Spleen (tissue), 11 donors: ENCODE measurements around the gene MREG. TPM values are rescaled to one million over a fixed set of nuclear protein-coding genes. Genes with fewer than 3 reads are reported as not detected.
"Not testable (repeated sequence)": the region's sequence is repeated elsewhere in the genome, so short reads cannot be mapped to it uniquely, and the experiment has no call there.

ENCODE experiments used
- DNase-seq: peaks from one replicate; pipeline ENCODE4 v3.0.0-alpha.2; 2020
- H3K27ac ChIP-seq, 8 donors: fragments of 200-600 bp; sonication (generic) in 7 of 8; 1 replicate in 4 of 8; 2 replicates in 4 of 8; pipeline versions ENCODE4 v1.5.0 to v1.8.0; 2016 to 2021; ENCODE audit warnings: inconsistent platforms in 4 of 8, mild to moderate bottlenecking in 4 of 8, moderate library complexity in 1 of 8
- H3K27me3 ChIP-seq, 7 donors: fragments of 200-600 bp; sonication (generic) in 6 of 7; replicated peaks in 1 of 7; 1 replicate in 4 of 7; 2 replicates in 3 of 7; pipeline versions ENCODE4 v1.5.0 to v1.8.0; 2016 to 2021; ENCODE audit warnings: inconsistent platforms in 3 of 7, mild to moderate bottlenecking in 1 of 7
- H3K36me3 ChIP-seq, 6 donors: fragments of 200-600 bp; sonication (generic) in 5 of 6; 1 replicate in 4 of 6; 2 replicates in 2 of 6; pipeline versions ENCODE4 v1.5.0 to v1.8.0; 2016 to 2021; ENCODE audit warnings: inconsistent platforms in 2 of 6
- H3K4me1 ChIP-seq, 6 donors: fragments of 200-600 bp; sonication (generic) in 5 of 6; 1 replicate in 3 of 6; 2 replicates in 3 of 6; pipeline versions ENCODE4 v1.5.0 to v1.8.0; 2016 to 2021; ENCODE audit warnings: inconsistent platforms in 3 of 6
- H3K4me3 ChIP-seq, 8 donors: fragments of 200-600 bp; sonication (generic) in 7 of 8; 1 replicate in 4 of 8; 2 replicates in 4 of 8; pipeline versions ENCODE4 v1.5.0 to v1.8.0; 2016 to 2021; ENCODE audit warnings: inconsistent platforms in 4 of 8, mild to moderate bottlenecking in 4 of 8, moderate library complexity in 2 of 8
- H3K9me3 ChIP-seq, 8 donors: fragments of 200-600 bp; sonication (generic) in 7 of 8; 1 replicate in 4 of 8; 2 replicates in 4 of 8; pipeline versions ENCODE4 v1.5.0 to v1.8.0; 2016 to 2021; ENCODE audit warnings: inconsistent platforms in 4 of 8
- CTCF ChIP-seq, 11 experiments: fragments of 200-600 bp in 7 of 11; fragments of 450-650 bp in 4 of 11; sonication (generic) in 4 of 11; IDR thresholded peaks in 8 of 11; conservative IDR thresholded peaks in 3 of 11; 1 replicate in 7 of 11; 2 replicates in 4 of 11; pipeline versions ENCODE4 v1.4.0 to v1.8.0; 2016 to 2021; ENCODE audit warnings: antibody characterized with exemption in 11 of 11, inconsistent platforms in 4 of 11, mild to moderate bottlenecking in 1 of 11
- POLR2A ChIP-seq, 3 donors: fragments of 450-650 bp; IDR thresholded peaks; one replicate each; pipeline ENCODE4 v1.5.1; 2017; ENCODE audit warnings: antibody characterized with exemption in 3 of 3, mild to moderate bottlenecking in 1 of 3
- POLR2AphosphoS5 ChIP-seq, 3 donors: sonication (generic); formaldehyde crosslinking; IDR thresholded peaks; one replicate each; pipeline ENCODE4 v1.5.1; 2017; ENCODE audit warnings: antibody characterized with exemption in 3 of 3
- WGBS, 5 donors: extraction: QIAGEN DNeasy Blood & Tissue Kit in 3 of 5; methylation state at CpG; one replicate each; pipeline versions ENCODE4 v1.1.5 to v1.1.7; 2013 to 2018; 5-methylcytosine and 5-hydroxymethylcytosine counted together
- intact Hi-C: fragments of 100-400 bp; cut with DNase I; formaldehyde crosslinking; loops from one replicate; pipeline ENCODE4 v1.15.0; 2023; ENCODE audit warnings: low total_unique reads
- polyA plus RNA-seq, 3 donors: library from polyadenylated mRNA; stranded (reverse); fragments of 200-250 nt; gene quantifications; one replicate each; pipeline ENCODE4 v1.2.1, GENCODE V29; 2013
- total RNA-seq, 7 donors: library from RNA; depleted of rRNA in 3 of 7; stranded (reverse); fragments of >200 nt in 3 of 7; fragmentation: NEBNext Ultra II Directional in 4 of 7; extraction: Animal tissue kit (Norgen Biotek cat#: 25700) in 4 of 7; gene quantifications; one replicate each; pipeline versions ENCODE4 v1.1.0 to v1.2.1, GENCODE V29; 2016 to 2021
- donor health status: healthy with polysubstance abuse.
- donor health status: DM: no; HTN: no; CAD: no; lungs with moderate emphysema.
- donor health status: DM: no; HTN: no; CAD: no.
- donor health status: Bipolar disorder and iron deficiency.
- donor health status: healthy.
- donor health status: DM: no; HTN: no; CAD: no.
- donor health status: DM: yes; HTN: yes; CAD: no.

Gene MREG
- total and polyA plus RNA-seq, 10 donors: 4.5 to 8.3 (median 6.6) TPM

GRCh38 chr2:215929602-215930335, 83.6 kb downstream of the MREG start:
- TF ChIP-seq POLR2A (IDR thresholded peaks at IDR 0.05): no peak
- WGBS, 5 donors: 77 to 90% (median 85%) methylated on average over 6 of the region's 6 CpGs
- H3K36me3 ChIP-seq: no peaks in the 10 kb centered on the region
- H3K4me3 ChIP-seq: no peak overlapping the region
- H3K9me3 ChIP-seq: no peaks in the 10 kb centered on the region
- H3K27me3 ChIP-seq: peaks cover 0 to 8% (median 0%) of the 10 kb centered on the region in 7 donors
- no peak overlapping the region for H3K27ac ChIP-seq
- intact Hi-C loops: no loop called here
- no peak for DNase-seq
- no peaks in the 10 kb centered on the region for H3K4me1 ChIP-seq

- Histone ChIP-seq H3K27me3 (peaks cover 0 to 8% (median 0%) of the 10 kb centered on the region in 7 donors), H3K9me3 (no peaks in the 10 kb centered on the region), H3K4me1 (no peaks in the 10 kb centered on the region), H3K36me3 (no peaks in the 10 kb centered on the region), H3K27ac (no peak overlapping the region), H3K4me3 (no peak overlapping the region)
- intact Hi-C loops: no loop called here
- no peak for TF ChIP-seq CTCF (IDR thresholded peaks at IDR 0.05 in 8 of 11, conservative IDR thresholded peaks at IDR 0.05 in 3 of 11)
- no peak for TF ChIP-seq POLR2AphosphoS5 (IDR thresholded peaks at IDR 0.05)
- TF ChIP-seq POLR2A (IDR thresholded peaks at IDR 0.05): no peak
- no peak for DNase-seq
- 66 to 79% (median 72%) methylated on average over 11 of the region's 11 CpGs for WGBS, 5 donors
These were observed 85.3 kb downstream of the MREG start for GRCh38 chr2:215928086-215928485.

GRCh38 chr2:215926992-215927391, 86.4 kb downstream of the MREG start:
- intact Hi-C loops, H3K9me3 ChIP-seq, H3K4me1 ChIP-seq, H3K36me3 ChIP-seq, H3K27me3 ChIP-seq, DNase-seq, H3K27ac ChIP-seq, H3K4me3 ChIP-seq: not testable (repeated sequence)
- WGBS, 5 donors: 92 to 98% (median 95%) methylated on average over 6 of the region's 6 CpGs

GRCh38 chr2:215921895-215922294, 91.5 kb downstream of the MREG start:
- TF ChIP-seq POLR2AphosphoS5 (IDR thresholded peaks at IDR 0.05) (no peak), POLR2A (IDR thresholded peaks at IDR 0.05) (no peak), CTCF (IDR thresholded peaks at IDR 0.05 in 8 of 11, conservative IDR thresholded peaks at IDR 0.05 in 3 of 11) (no peak)
- Histone ChIP-seq H3K4me3 (no peak overlapping the region), H3K9me3 (no peaks in the 10 kb centered on the region), H3K27ac (no peak overlapping the region), H3K27me3 (no peaks in the 10 kb centered on the region), H3K4me1 (no peaks in the 10 kb centered on the region), H3K36me3 (no peaks in the 10 kb centered on the region)
- intact Hi-C loops: no loop called here
- 72 to 97% (median 88%) methylated on average over 3 of the region's 3 CpGs for WGBS, 5 donors
- DNase-seq: no peak

GRCh38 chr2:215920244-215921100, 92.9 kb downstream of the MREG start:
- no peak overlapping the region for H3K27ac ChIP-seq
- DNase-seq: no peak
- H3K4me3 ChIP-seq: no peak overlapping the region
- TF ChIP-seq CTCF (IDR thresholded peaks at IDR 0.05 in 8 of 11, conservative IDR thresholded peaks at IDR 0.05 in 3 of 11) (peak; percentile 46 to 79 (median 70)), POLR2AphosphoS5 (IDR thresholded peaks at IDR 0.05) (no peak), POLR2A (IDR thresholded peaks at IDR 0.05) (no peak)
- no peaks in the 10 kb centered on the region for H3K36me3 ChIP-seq
- 31 to 39% (median 32%) methylated on average over 8 of the region's 8 CpGs for WGBS, 5 donors
- H3K4me1 ChIP-seq: no peaks in the 10 kb centered on the region
- H3K27me3 ChIP-seq: no peaks in the 10 kb centered on the region
- no peaks in the 10 kb centered on the region for H3K9me3 ChIP-seq
- intact Hi-C loops: no loop called here
